Thyroid gland (tissue), 4 donors: ENCODE measurements around the gene ZNHIT1.

ENCODE experiments used
- POLR2A ChIP-seq, 2 donors: fragments of 450-650 bp; IDR thresholded peaks; one replicate each; pipeline ENCODE4 v1.6.1; 2017; ENCODE audit warnings: antibody characterized with exemption in 2 of 2, mild to moderate bottlenecking in 2 of 2, moderate library complexity in 1 of 2
- TF ChIP-seq, protein P1 (sequence below), 6 experiments: fragments of 200-600 bp in 3 of 6; fragments of 450-650 bp in 3 of 6; sonication (generic) in 3 of 6; IDR thresholded peaks; one replicate each; pipeline ENCODE4 v1.5.1; 2016 to 2019; ENCODE audit warnings: antibody characterized with exemption in 6 of 6, mild to moderate bottlenecking in 2 of 6, inconsistent platforms in 1 of 6, moderate library complexity in 1 of 6

GRCh38 chr7:101258243-101258731 is 40.3 kb downstream of the ZNHIT1 start:
- TF ChIP-seq, protein P1, sequence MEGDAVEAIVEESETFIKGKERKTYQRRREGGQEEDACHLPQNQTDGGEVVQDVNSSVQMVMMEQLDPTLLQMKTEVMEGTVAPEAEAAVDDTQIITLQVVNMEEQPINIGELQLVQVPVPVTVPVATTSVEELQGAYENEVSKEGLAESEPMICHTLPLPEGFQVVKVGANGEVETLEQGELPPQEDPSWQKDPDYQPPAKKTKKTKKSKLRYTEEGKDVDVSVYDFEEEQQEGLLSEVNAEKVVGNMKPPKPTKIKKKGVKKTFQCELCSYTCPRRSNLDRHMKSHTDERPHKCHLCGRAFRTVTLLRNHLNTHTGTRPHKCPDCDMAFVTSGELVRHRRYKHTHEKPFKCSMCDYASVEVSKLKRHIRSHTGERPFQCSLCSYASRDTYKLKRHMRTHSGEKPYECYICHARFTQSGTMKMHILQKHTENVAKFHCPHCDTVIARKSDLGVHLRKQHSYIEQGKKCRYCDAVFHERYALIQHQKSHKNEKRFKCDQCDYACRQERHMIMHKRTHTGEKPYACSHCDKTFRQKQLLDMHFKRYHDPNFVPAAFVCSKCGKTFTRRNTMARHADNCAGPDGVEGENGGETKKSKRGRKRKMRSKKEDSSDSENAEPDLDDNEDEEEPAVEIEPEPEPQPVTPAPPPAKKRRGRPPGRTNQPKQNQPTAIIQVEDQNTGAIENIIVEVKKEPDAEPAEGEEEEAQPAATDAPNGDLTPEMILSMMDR (IDR thresholded peaks at IDR 0.05), result no peak
- TF ChIP-seq POLR2A (IDR thresholded peaks at IDR 0.05), result no peak
